Measurements from ENCODE around the gene NME3. TPM values are rescaled to one million over a fixed set of nuclear protein-coding genes. Genes with fewer than 3 reads are reported as not detected.

The NME3 gene
- total and polyA plus RNA-seq, 10 of the 15 experiments (the other 5 are each of a cell fraction or from before 2014, with no cell fraction given) = 0.61 to 55.5 (median 26.5) TPM

DNA sequence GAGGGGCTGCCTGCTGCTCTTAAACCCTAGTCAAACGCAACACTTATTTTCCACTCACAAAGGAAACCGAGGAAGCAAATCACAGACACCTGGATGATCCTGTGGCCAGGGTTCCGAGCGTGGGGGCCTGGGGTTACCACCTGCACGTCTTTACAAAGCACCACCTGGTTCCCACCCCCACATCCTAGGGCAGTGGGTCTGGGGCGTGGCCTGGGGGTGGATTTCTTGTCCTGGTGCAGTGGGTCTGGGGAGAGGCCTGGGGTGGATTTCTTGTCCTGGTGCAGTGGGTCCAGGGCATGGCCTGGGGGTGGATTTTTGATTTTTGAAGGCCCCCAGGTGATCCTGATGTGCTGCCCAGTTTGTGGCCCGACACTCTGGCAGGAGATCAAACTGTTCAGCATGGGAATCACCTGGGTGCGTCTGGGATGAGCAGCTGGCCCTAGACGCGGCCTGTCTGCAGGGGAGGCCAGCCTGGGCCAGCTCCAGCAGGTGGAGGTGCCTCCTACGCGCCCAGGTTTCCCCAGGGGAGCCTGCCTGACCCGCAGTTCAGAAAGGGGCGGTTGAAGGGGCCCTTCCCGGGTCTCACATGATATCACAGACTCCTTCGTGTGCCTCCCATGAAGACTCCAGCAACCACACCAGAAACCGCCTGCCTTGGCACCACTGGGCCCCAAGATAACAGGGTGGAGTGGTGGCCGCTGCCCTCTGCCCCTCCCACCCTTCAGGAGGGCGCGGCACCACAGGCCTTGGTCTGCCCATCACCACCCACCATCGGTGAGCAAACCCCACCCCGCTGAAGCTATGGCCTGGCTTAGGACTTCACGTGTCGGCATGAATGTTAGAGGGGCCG is 49.0 kb upstream of the NME3 start:
- ChIA-PET CTCF (no interaction called here), RAD21 (ENCODE audit: unreplicated experiment) (no interaction called here), SMC1A (ENCODE audit: uncharacterized antibody, unreplicated experiment) (no interaction called here), POLR2A (no interaction called here)
- FAIRE-seq (no peak), DNase-seq (ENCODE audit: low read depth, low spot score) (no peak), ATAC-seq (no peak)
- H3K4me1 ChIP-seq (ENCODE audit: control insufficient read depth, insufficient read depth, low read length) = no peaks in the 10 kb centered on the region
- TF ChIP-seq SP1 (IDR thresholded peaks at IDR 0.05; ENCODE audit: low read depth, low read length) = no peak
- 0 out of 2 replicates have a peak, but pooled peaks have one; percentile 11 for TF ChIP-seq POLR2A (IDR thresholded peaks at IDR 0.05; ENCODE audit: low read depth, low read length)
- TF ChIP-seq HDGF (IDR thresholded peaks at IDR 0.05) = no peak
- TF ChIP-seq ZNF622 (IDR thresholded peaks at IDR 0.05) = no peak
- no peaks in the 10 kb centered on the region for H3K9me3 ChIP-seq (replicated peaks; ENCODE audit: control insufficient read depth, insufficient read depth, low read length)
- no peak overlapping the region for H2AFZ ChIP-seq (ENCODE audit: control insufficient read depth, low read depth, low read length)
- H3K4me2 ChIP-seq (ENCODE audit: control insufficient read depth, insufficient read depth) = no peak overlapping the region
- in situ Hi-C loops (cut with MboI) = no loop called here
- H4K20me1 ChIP-seq (ENCODE audit: control insufficient read depth, insufficient read depth) = no peaks in the 10 kb centered on the region
- no TSS peak for BruUV-seq (replicated peaks)
- H3K36me3 ChIP-seq (ENCODE audit: control insufficient read depth in 2 of 2, insufficient read depth in 2 of 2, low read length in 1 of 2) = no peaks in the 10 kb centered on the region; a peak in 2 of 4 replicates
- no peak overlapping the region for H3K9ac ChIP-seq (ENCODE audit: control insufficient read depth, insufficient read depth, low read length)
- H3K79me2 ChIP-seq (ENCODE audit: control insufficient read depth, insufficient read depth, low read length) = no peaks in the 10 kb centered on the region
- intact Hi-C loops (cut with micrococcal nuclease; ENCODE audit: unreplicated experiment) = no loop called here
- no peaks in the 10 kb centered on the region for H3K27me3 ChIP-seq (replicated peaks in 1 of 2; ENCODE audit: control insufficient read depth in 2 of 2, insufficient read depth in 2 of 2, low read length in 1 of 2)
- H3K27ac ChIP-seq (ENCODE audit: control insufficient read depth, insufficient read depth) = no peak overlapping the region
- WGBS (ENCODE audit: insufficient coverage, insufficient replicate concordance, low lambda C conversion rate, missing lambda C conversion rate) = 80% methylated on average over 24 of the region's 25 CpGs
- H3K4me3 ChIP-seq = no peak overlapping the region

DNA sequence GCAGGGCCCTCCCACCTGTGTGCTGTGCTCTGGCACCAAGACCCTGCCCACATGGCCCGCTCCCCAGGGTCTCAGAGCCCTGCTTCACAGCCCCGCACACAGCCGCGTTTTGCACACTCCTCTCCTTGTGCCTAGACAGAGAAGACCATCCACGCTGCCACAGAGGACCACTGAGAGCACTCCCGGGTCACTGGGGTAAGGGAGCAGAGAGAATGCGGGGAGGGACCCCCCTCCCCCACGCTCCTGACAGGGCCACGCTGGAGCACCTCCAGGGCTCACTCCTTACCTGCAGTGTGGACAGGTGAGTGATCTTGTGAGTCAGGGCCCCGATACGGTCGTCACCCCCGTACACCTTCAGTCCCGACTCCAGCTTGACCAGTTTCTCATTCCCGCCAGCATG is 48.3 kb upstream of the NME3 start:
- WGBS (ENCODE audit: insufficient coverage, insufficient replicate concordance, low lambda C conversion rate, missing lambda C conversion rate) = 90% methylated on average over 15 of the region's 15 CpGs
- POLR2A ChIA-PET = no interaction called here

More for the DNA sequence above, 48.3 kb upstream of the NME3 start:
- ChIA-PET CTCF (no interaction called here), SMC1A (ENCODE audit: uncharacterized antibody, unreplicated experiment) (no interaction called here), RAD21 (ENCODE audit: unreplicated experiment) (no interaction called here)
- Histone ChIP-seq H2AFZ (ENCODE audit: control insufficient read depth, low read depth, low read length) (no peak overlapping the region), H4K20me1 (ENCODE audit: control insufficient read depth, insufficient read depth) (no peaks in the 10 kb centered on the region), H3K27ac (ENCODE audit: control insufficient read depth, insufficient read depth) (no peak overlapping the region), H3K79me2 (ENCODE audit: control insufficient read depth, insufficient read depth, low read length) (no peaks in the 10 kb centered on the region), H3K4me1 (ENCODE audit: control insufficient read depth, insufficient read depth, low read length) (no peaks in the 10 kb centered on the region), H3K4me3 (no peak overlapping the region), H3K4me2 (ENCODE audit: control insufficient read depth, insufficient read depth) (no peak overlapping the region), H3K9ac (ENCODE audit: control insufficient read depth, insufficient read depth, low read length) (no peak overlapping the region), H3K36me3 (ENCODE audit: control insufficient read depth in 2 of 2, insufficient read depth in 2 of 2, low read length in 1 of 2) (no peaks in the 10 kb centered on the region; a peak in 2 of 4 replicates), H3K9me3 (replicated peaks; ENCODE audit: control insufficient read depth, insufficient read depth, low read length) (no peaks in the 10 kb centered on the region), H3K27me3 (replicated peaks in 1 of 2; ENCODE audit: control insufficient read depth in 2 of 2, insufficient read depth in 2 of 2, low read length in 1 of 2) (no peaks in the 10 kb centered on the region)
- DNase-seq (ENCODE audit: low read depth, low spot score) (no peak), FAIRE-seq (no peak), ATAC-seq (no peak)
- intact Hi-C loops (cut with micrococcal nuclease; ENCODE audit: unreplicated experiment) = no loop called here
- no TSS peak for BruUV-seq (replicated peaks)
- in situ Hi-C loops (cut with MboI) = no loop called here
- TF ChIP-seq, protein P1, sequence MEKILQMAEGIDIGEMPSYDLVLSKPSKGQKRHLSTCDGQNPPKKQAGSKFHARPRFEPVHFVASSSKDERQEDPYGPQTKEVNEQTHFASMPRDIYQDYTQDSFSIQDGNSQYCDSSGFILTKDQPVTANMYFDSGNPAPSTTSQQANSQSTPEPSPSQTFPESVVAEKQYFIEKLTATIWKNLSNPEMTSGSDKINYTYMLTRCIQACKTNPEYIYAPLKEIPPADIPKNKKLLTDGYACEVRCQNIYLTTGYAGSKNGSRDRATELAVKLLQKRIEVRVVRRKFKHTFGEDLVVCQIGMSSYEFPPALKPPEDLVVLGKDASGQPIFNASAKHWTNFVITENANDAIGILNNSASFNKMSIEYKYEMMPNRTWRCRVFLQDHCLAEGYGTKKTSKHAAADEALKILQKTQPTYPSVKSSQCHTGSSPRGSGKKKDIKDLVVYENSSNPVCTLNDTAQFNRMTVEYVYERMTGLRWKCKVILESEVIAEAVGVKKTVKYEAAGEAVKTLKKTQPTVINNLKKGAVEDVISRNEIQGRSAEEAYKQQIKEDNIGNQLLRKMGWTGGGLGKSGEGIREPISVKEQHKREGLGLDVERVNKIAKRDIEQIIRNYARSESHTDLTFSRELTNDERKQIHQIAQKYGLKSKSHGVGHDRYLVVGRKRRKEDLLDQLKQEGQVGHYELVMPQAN (conservative IDR thresholded peaks at IDR 0.05) = no peak
- TF ChIP-seq JUND (IDR thresholded peaks at IDR 0.05; ENCODE audit: low read depth, low read length) (no peak), NR2C2 (IDR thresholded peaks at IDR 0.05; ENCODE audit: borderline replicate concordance, control insufficient read depth, insufficient read length, low read depth) (no peak), IRF4 (IDR thresholded peaks at IDR 0.05; ENCODE audit: low read depth, low read length) (no peak)
- TF ChIP-seq, protein P2, sequence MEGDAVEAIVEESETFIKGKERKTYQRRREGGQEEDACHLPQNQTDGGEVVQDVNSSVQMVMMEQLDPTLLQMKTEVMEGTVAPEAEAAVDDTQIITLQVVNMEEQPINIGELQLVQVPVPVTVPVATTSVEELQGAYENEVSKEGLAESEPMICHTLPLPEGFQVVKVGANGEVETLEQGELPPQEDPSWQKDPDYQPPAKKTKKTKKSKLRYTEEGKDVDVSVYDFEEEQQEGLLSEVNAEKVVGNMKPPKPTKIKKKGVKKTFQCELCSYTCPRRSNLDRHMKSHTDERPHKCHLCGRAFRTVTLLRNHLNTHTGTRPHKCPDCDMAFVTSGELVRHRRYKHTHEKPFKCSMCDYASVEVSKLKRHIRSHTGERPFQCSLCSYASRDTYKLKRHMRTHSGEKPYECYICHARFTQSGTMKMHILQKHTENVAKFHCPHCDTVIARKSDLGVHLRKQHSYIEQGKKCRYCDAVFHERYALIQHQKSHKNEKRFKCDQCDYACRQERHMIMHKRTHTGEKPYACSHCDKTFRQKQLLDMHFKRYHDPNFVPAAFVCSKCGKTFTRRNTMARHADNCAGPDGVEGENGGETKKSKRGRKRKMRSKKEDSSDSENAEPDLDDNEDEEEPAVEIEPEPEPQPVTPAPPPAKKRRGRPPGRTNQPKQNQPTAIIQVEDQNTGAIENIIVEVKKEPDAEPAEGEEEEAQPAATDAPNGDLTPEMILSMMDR (IDR thresholded peaks at IDR 0.05 in 2 of 3, conservative IDR thresholded peaks at IDR 0.05 in 1 of 3; ENCODE audit: control insufficient read depth in 2 of 3, extremely low read depth in 1 of 3, insufficient read depth in 1 of 3, low read depth in 3 of 3, low read length in 3 of 3) = no peak

Data from GM12878 (cell line).